GM18867 (cell line): ENCODE data around the gene LIFR.
"Not testable (repeated sequence)": the region's sequence is repeated elsewhere in the genome, so short reads cannot be mapped to it uniquely, and the experiment has no call there.

Experiments
- ATAC-seq: cut with Tn5 transposase; IDR thresholded peaks from one replicate; pipeline ENCODE4 v1.9.1; 2021; ENCODE audit warnings: mild to moderate bottlenecking, moderate library complexity; ENCODE audit not compliant: unreplicated experiment

Gene LIFR

GRCh38 chr5:38524022-38524421 lies 32.4 kb downstream of the LIFR start:
- no peak for ATAC-seq

GRCh38 chr5:38519476-38519875 lies 37.0 kb downstream of the LIFR start:
- ATAC-seq: no peak

- ATAC-seq: no peak
Observed at GRCh38 chr5:38518341-38518740, 38.1 kb downstream of the LIFR start.

- not testable (repeated sequence) for ATAC-seq
Observed at GRCh38 chr5:38516649-38517048, 39.8 kb downstream of the LIFR start.

- no peak for ATAC-seq
Observed at GRCh38 chr5:38515646-38516045, 40.8 kb downstream of the LIFR start.

GRCh38 chr5:38515092-38515491 lies 41.4 kb downstream of the LIFR start:
- ATAC-seq: no peak

- ATAC-seq: no peak
Observed at GRCh38 chr5:38509185-38509584, 47.3 kb downstream of the LIFR start.

GRCh38 chr5:38506302-38506701 lies 50.1 kb downstream of the LIFR start:
- no peak for ATAC-seq

- no peak for ATAC-seq
Observed at GRCh38 chr5:38500573-38501260, 55.7 kb downstream of the LIFR start.

- ATAC-seq: no peak
Observed at GRCh38 chr5:38497946-38498345, 58.5 kb downstream of the LIFR start.

GRCh38 chr5:38494763-38495162 lies 61.7 kb downstream of the LIFR start:
- no peak for ATAC-seq

GRCh38 chr5:38494175-38494574 lies 62.3 kb downstream of the LIFR start:
- ATAC-seq: no peak

GRCh38 chr5:38483805-38484398 lies 72.5 kb downstream of the LIFR start:
- no peak for ATAC-seq

- ATAC-seq: no peak
Observed at GRCh38 chr5:38479315-38479904, 77.0 kb downstream of the LIFR start.

GRCh38 chr5:38478878-38479277 lies 77.6 kb downstream of the LIFR start:
- no peak for ATAC-seq

- ATAC-seq: no peak
Observed at GRCh38 chr5:38478166-38478565, 78.3 kb downstream of the LIFR start.

GRCh38 chr5:38473008-38473407 lies 83.4 kb downstream of the LIFR start:
- no peak for ATAC-seq

- no peak for ATAC-seq
Observed at GRCh38 chr5:38472541-38472940, 83.9 kb downstream of the LIFR start.

GRCh38 chr5:38471709-38472108 lies 84.7 kb downstream of the LIFR start:
- ATAC-seq: no peak

- ATAC-seq: no peak
Observed at GRCh38 chr5:38469707-38470267, 86.7 kb downstream of the LIFR start.

GRCh38 chr5:38468978-38469706 lies 87.3 kb downstream of the LIFR start:
- no peak for ATAC-seq
